ENCODE results near the gene CERKL.

CERKL gene

DNA sequence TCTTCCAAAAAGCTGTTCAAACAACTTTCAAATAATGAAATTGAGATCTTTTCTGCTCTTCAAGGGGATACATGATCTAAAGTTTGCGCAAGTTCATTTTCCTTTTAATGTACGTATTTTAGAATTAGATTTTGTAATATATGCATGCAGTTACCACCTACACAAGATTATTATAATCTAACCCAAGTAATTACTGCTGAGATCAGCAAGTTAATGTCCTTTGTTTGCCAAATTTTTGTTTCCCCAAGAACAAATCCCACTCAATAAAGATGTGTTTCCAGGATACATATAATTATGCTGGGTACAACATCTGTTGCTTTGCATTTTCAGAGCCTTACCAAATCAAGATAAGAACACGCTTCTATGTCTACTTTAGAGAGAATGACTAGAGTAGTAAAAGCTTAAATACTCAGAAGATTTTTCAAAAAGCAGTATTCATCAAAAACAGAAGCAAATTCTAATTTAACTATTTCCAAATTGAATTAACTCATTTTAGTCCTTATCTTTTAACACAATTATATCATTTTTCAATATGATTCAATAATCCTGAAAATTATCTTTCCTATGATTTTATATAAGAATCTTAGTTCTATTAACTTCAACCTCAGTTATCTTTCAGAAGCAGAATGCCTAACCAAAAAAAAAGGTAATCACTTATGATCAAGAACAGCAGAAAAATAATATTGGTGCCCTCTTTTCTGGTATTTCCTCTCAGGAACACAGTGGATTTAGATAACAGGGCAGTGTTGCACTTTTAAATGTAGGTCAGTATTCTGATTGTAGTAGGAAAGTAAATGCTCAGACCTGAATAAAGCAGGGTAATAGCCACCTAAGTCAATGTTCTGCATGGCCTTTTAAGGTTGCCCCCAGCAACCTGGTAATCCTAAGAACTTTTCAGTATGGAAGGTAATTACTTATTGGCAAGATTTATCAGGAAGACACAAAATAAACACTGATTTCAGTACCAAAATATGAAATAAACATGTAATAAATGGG lies 28.0 kb downstream of the CERKL start:
- DNase-seq (ENCODE audit: low read depth) = no peak

GRCh38 chr2:181627545-181627944 lies 29.4 kb downstream of the CERKL start:
- DNase-seq (ENCODE audit: low read depth) = peak; percentile 38

- no peak for DNase-seq (ENCODE audit: low read depth)
Measured at GRCh38 chr2:181626671-181627070, 30.2 kb downstream of the CERKL start.

DNA sequence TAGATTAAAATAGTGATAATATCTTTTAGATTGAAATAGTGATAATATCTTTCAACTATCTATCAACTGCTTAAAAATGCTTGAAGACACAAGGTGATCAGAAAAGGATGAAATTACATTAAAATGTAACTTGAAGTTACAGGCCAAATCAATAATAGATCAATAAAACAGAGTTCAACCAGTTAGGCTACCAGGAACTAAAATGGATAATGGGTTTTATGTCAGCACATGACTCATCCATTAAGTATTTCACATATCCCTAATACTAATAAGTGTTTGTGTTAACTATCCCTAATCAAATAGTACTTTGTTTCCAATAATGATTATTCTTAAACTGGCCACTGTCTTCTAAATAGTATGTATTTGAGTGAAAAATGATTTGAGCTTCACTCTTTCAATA lies 33.7 kb downstream of the CERKL start:
- no peak for DNase-seq (ENCODE audit: low read depth)

- DNase-seq (ENCODE audit: low read depth) = no peak
Measured at GRCh38 chr2:181621779-181622490, 35.0 kb downstream of the CERKL start.

- no peak for DNase-seq (ENCODE audit: low read depth)
Measured at GRCh38 chr2:181619516-181619915, 37.4 kb downstream of the CERKL start.

GRCh38 chr2:181616715-181617114 lies 40.2 kb downstream of the CERKL start:
- no peak for DNase-seq (ENCODE audit: low read depth)

DNA sequence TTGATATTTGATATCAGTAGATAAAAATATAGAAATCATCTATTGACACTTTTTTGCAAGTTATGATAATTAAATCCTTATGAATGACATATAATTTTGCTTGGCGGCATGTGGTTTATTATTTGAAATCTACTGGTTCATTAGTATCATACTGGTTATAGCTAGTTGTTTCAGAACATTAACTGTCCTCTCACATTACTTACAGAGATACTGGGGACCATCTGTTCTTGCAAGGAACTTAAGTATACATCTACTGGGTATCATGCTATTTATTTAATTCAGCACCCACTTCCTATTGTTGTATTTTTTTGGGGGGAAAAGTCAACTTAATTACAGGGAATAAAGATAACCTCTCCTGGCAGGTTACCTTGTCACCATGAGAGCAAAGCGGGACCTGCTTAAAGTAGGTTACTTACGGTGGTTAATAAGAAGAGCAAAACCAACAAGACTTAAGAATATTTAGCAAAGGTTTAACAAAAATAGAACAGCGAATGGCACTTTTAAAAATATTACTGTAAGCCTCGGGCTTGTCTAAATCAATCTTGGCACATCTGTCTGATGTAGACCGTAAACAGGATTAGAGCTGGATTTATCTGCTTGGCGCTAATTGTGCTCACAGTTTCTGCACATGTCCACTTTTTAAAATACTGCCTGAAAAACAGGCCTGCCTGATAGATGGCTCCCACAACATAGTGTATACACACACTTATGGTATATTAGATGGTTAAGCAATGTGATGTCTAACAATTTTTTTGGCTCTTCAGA lies 41.8 kb downstream of the CERKL start:
- DNase-seq (ENCODE audit: low read depth) = no peak

- no peak for DNase-seq (ENCODE audit: low read depth)
Measured at GRCh38 chr2:181613241-181613640, 43.7 kb downstream of the CERKL start.

GRCh38 chr2:181607629-181608590 lies 49.0 kb downstream of the CERKL start:
- no peak for DNase-seq (ENCODE audit: low read depth)

DNA sequence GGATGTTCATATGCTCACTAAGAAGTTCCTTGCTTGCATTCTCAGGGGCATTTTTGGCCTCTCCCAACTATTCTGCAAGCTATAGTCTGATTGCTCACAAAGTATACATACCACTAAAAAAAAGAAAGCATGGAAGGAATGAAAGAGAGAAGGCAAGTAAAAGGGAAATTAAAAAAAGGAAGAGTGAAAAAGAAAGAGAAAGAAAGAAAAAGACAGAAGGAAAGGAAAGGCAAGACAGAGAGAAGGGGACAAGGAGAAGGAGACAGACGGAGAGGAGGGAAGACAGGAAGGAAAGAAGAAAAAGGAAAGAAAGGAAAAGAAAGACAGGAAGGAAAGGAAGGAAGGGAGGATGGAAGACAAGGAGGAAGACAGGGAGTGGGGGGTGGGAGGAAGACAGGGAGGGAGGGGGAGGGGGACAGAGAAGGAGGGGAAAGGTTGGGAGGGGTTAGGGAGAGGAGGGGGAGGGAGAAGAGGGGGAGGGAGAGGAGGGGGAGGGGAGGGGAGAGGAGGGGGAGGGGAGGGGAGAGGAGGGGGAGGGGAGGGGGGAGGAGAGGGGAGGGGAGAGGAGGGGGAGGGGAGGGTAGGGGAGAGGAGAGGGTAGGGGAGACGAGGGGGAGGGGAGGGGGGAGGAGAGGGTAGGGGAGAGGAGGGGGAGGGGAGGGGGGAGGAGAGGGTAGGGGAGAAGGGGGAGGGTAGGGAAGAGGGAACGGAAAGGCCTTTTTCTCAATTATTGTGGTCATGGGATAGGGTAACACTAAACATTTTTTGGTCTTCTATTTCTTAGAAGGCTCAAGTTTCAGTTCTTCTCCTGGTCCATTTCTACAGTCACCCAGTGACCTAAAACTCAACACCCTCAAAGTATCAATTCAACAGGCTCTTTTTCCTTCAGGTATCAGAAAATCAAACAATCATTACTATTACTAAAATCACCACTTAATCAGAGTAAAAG lies 50.7 kb downstream of the CERKL start:
- no peak for DNase-seq (ENCODE audit: low read depth)

DNA sequence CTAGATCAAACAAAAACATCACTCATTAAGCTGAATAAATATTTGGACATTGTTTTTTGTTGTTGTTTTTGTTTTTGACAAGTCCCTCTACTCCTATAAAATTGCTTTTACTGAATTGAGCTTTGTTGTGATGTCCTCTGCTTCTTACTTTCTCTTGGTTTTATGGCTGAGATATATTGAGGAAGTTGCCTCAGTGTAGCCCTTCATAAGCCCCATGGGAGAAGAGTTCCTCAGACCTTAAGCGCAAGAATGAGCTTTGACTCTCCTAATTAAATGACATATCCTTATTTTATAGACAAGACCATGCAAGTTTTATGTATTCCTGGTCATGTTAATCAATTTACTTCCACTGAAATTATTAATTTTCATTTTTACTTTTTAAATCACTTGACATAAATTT lies 54.9 kb downstream of the CERKL start:
- no peak for DNase-seq (ENCODE audit: low read depth)

- DNase-seq (ENCODE audit: low read depth) = no peak
Measured at GRCh38 chr2:181596556-181596955, 60.3 kb downstream of the CERKL start.

DNA sequence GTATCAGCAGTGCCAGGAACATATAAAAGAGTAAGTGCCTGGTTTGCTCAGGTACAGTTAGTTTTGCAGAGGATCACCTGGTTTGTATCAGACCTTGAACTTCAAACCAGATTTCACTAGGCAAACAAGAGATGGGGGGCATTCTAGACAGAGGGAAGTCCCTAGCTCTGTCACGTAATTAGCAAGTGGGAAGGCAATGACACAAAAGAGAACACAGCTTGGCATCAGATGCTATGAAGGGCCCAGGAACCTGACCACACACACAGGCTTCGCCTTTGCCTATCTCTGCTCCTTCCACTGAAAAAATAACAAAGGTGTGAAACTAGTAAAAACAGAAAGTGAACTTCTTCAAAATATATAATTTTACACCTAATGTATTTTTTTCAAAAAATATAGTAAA lies 62.6 kb downstream of the CERKL start:
- DNase-seq (ENCODE audit: low read depth) = no peak

DNA sequence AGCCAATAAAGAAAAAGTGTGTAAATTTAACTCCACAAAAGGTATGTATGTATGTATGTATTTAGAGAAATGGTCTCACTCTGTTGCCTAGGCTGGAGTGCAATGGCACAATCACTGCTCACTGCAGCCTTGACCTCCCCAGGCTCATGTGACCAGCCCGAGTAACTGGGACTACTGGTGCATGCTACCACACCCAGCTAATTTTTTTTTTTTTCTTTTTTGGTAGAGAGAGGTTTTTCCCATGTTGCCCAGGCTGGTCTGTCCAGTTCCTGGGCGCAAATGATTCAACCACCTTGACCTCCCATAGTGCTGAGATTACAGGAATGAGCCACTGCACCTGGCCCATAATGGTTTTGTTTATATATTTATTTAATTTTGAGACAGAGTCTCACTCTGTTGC lies 67.1 kb downstream of the CERKL start:
- no peak for DNase-seq (ENCODE audit: low read depth)

GRCh38 chr2:181588546-181588945 lies 68.4 kb downstream of the CERKL start:
- no peak for DNase-seq (ENCODE audit: low read depth)

GRCh38 chr2:181586569-181587081 lies 70.3 kb downstream of the CERKL start:
- DNase-seq (ENCODE audit: low read depth) = no peak

- DNase-seq (ENCODE audit: low read depth) = no peak
Measured at GRCh38 chr2:181585732-181586131, 71.2 kb downstream of the CERKL start.

GRCh38 chr2:181581534-181581933 lies 75.4 kb downstream of the CERKL start:
- no peak for DNase-seq (ENCODE audit: low read depth)

DNA sequence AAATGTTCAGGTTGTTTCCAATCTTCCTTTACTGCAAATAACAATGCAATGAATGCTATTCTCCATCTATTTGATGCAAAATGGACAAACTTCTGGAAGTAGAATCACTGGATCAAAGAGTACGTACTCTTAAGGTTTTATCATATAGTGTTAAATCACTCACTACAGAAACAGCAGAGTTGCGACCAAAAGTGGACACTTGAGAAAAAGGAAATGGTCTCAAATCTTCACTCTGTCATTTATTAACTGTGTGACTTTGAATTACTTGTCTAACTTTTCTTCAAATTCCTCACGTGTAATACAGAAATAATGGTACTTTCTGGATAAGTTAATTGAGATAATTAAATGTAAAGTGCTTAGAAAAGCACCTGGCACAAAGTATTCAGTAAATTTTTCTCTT lies 78.1 kb downstream of the CERKL start:
- DNase-seq (ENCODE audit: low read depth) = no peak
